NCI-H460 (cell line): ENCODE data around the gene SYPL2. TPM values are rescaled to one million over a fixed set of nuclear protein-coding genes. Genes with fewer than 3 reads are reported as not detected.
"Not testable (repeated sequence)": the region's sequence is repeated elsewhere in the genome, so short reads cannot be mapped to it uniquely, and the experiment has no call there.

Experiments
- DNase-seq: peaks from one replicate; pipeline ENCODE4 v3.0.0-alpha.2; 2016; ENCODE audit warnings: low read depth; ENCODE audit errors: extremely low read depth
- total RNA-seq: library from RNA; depleted of rRNA; stranded (reverse); fragments of >200 nt; shearing (Covaris generic); gene quantifications from 2 replicates; pipeline ENCODE4 v1.2.3, GENCODE V29; 2014

Gene SYPL2
- total RNA-seq, 1 experiment from 2014 or later, result 0.05 TPM

- DNase-seq, result no peak
Measured at GRCh38 chr1:109468903-109469302, 2.6 kb downstream of the SYPL2 start.

- no peak for DNase-seq
Measured at GRCh38 chr1:109470245-109470644, 3.9 kb downstream of the SYPL2 start.

- DNase-seq, result no peak
Measured at GRCh38 chr1:109472779-109473178, 6.4 kb downstream of the SYPL2 start.

- not testable (repeated sequence) for DNase-seq
Measured at GRCh38 chr1:109473284-109474057, 7.1 kb downstream of the SYPL2 start.

- no peak for DNase-seq
Measured at GRCh38 chr1:109474697-109475096, 8.4 kb downstream of the SYPL2 start.

GRCh38 chr1:109475261-109475660 lies 8.9 kb downstream of the SYPL2 start:
- no peak for DNase-seq

GRCh38 chr1:109476825-109477224 lies 10.5 kb downstream of the SYPL2 start:
- no peak for DNase-seq

- DNase-seq, result no peak
Measured at GRCh38 chr1:109477821-109478220, 11.5 kb downstream of the SYPL2 start.

GRCh38 chr1:109478806-109479205 lies 12.5 kb downstream of the SYPL2 start:
- DNase-seq, result no peak

- no peak for DNase-seq
Measured at GRCh38 chr1:109479311-109479710, 13.0 kb downstream of the SYPL2 start.

- no peak for DNase-seq
Measured at GRCh38 chr1:109479901-109480300, 13.6 kb downstream of the SYPL2 start.

- no peak for DNase-seq
Measured at GRCh38 chr1:109481646-109482045, 15.3 kb downstream of the SYPL2 start.

GRCh38 chr1:109482242-109482641 lies 15.9 kb downstream of the SYPL2 start:
- DNase-seq, result no peak

GRCh38 chr1:109482791-109483671 lies 16.7 kb downstream of the SYPL2 start:
- no peak for DNase-seq

- DNase-seq, result peak; percentile 85
Measured at GRCh38 chr1:109483672-109484518, 17.5 kb downstream of the SYPL2 start, which contains the start of gene ATXN7L2. ATXN7L2 (plus strand) TSS chr1:109483905; CDS start chr1:109483954, 49 bp downstream.

- no peak for DNase-seq
Measured at GRCh38 chr1:109484519-109484975, 18.2 kb downstream of the SYPL2 start.

GRCh38 chr1:109485001-109485400 lies 18.7 kb downstream of the SYPL2 start:
- DNase-seq, result no peak

- no peak for DNase-seq
Measured at GRCh38 chr1:109487261-109487660, 20.9 kb downstream of the SYPL2 start.

GRCh38 chr1:109488201-109488600 lies 21.9 kb downstream of the SYPL2 start:
- no peak for DNase-seq

- no peak for DNase-seq
Measured at GRCh38 chr1:109488696-109489095, 22.4 kb downstream of the SYPL2 start.
